Keratinocyte (primary cell): ENCODE measurements around the gene RNF13. TPM values are rescaled to one million over a fixed set of nuclear protein-coding genes. Genes with fewer than 3 reads are reported as not detected.
A peak's percentile ranks its signal among the peaks of the same experiment; 100 is the strongest.

Experiments used
- DNase-seq: peaks from one replicate; pipeline ENCODE4 v3.0.0-alpha.2; 2011; ENCODE audit warnings: low read depth, missing footprints, low spot score
- FAIRE-seq: peaks from 2 replicates; lab custom pipeline; 2011; peaks lifted over from hg19 to GRCh38; lab: Jason Lieb, UNC
- H2AFZ ChIP-seq: 2 replicates; pipeline ENCODE4 v1.6.0; 2012; ENCODE audit warnings: low read length, control low read depth, inconsistent platforms; ENCODE audit not compliant: control insufficient read depth
- H3K27ac ChIP-seq: 2 replicates; pipeline ENCODE4 v1.5.1; 2011; ENCODE audit warnings: low read length; ENCODE audit not compliant: control insufficient read depth, insufficient read depth
- H3K27me3 ChIP-seq: 3 replicates; pipeline ENCODE4 v1.6.0; 2011; ENCODE audit warnings: low read length; ENCODE audit not compliant: control insufficient read depth, insufficient read depth; ENCODE audit errors: extremely low read depth
- H3K36me3 ChIP-seq, 2 experiments: 2 replicates in 1 of 2; 3 replicates in 1 of 2; pipeline ENCODE4 v1.5.1; 2011; ENCODE audit warnings: low read length in 2 of 2, mild to moderate bottlenecking in 1 of 2; ENCODE audit not compliant: control insufficient read depth in 2 of 2, insufficient read depth in 2 of 2; ENCODE audit errors: extremely low read depth in 1 of 2
- H3K4me1 ChIP-seq: 3 replicates; pipeline ENCODE4 v1.5.1; 2011; ENCODE audit warnings: low read length; ENCODE audit not compliant: control insufficient read depth, insufficient read depth; ENCODE audit errors: extremely low read depth
- H3K4me2 ChIP-seq: 3 replicates; pipeline ENCODE4 v1.6.0; 2011; ENCODE audit warnings: low read depth, low read length; ENCODE audit not compliant: control insufficient read depth, insufficient read depth; ENCODE audit errors: extremely low read depth
- H3K4me3 ChIP-seq, 3 experiments: fragments of 200-600 bp in 1 of 3; sonication (generic) in 1 of 3; 2 replicates in 2 of 3; 3 replicates in 1 of 3; pipeline ENCODE4 v1.5.1; 2011 to 2016; ENCODE audit warnings: low read length in 3 of 3, mild to moderate bottlenecking in 3 of 3, control low read depth in 2 of 3, inconsistent platforms in 1 of 3, low read depth in 1 of 3, mixed read lengths in 1 of 3, mixed run types in 1 of 3, moderate library complexity in 1 of 3; ENCODE audit not compliant: control insufficient read depth in 2 of 3, insufficient read depth in 2 of 3; ENCODE audit errors: extremely low read depth in 1 of 3
- H3K79me2 ChIP-seq: 2 replicates; pipeline ENCODE4 v1.6.0; 2012; ENCODE audit warnings: low read length; ENCODE audit not compliant: control insufficient read depth, insufficient read depth
- H3K9ac ChIP-seq: 3 replicates; pipeline ENCODE4 v1.6.0; 2011; ENCODE audit warnings: low read length; ENCODE audit not compliant: control insufficient read depth, insufficient read depth; ENCODE audit errors: extremely low read depth
- H3K9me1 ChIP-seq: 3 replicates; pipeline ENCODE4 v1.6.0; 2011; ENCODE audit warnings: low read length; ENCODE audit not compliant: control insufficient read depth, insufficient read depth; ENCODE audit errors: extremely low read depth
- H3K9me3 ChIP-seq: 2 replicates; pipeline ENCODE4 v1.5.1; 2012; ENCODE audit warnings: low read depth, low read length; ENCODE audit not compliant: control insufficient read depth
- H4K20me1 ChIP-seq: 3 replicates; pipeline ENCODE4 v1.6.0; 2011; ENCODE audit warnings: low read length; ENCODE audit not compliant: control insufficient read depth, insufficient read depth; ENCODE audit errors: extremely low read depth
- EZH2 ChIP-seq: IDR thresholded peaks from one replicate; pipeline ENCODE4 v1.6.1; 2012; ENCODE audit warnings: inconsistent platforms, mild to moderate bottlenecking, low read length, moderate library complexity
- dilution Hi-C: fragments of 300-500 bp; cut with MboI; formaldehyde crosslinking; loops from one replicate; pipeline ENCODE4 v1.7.0; 2020; ENCODE audit warnings: low sequenced_read_pairs; ENCODE audit not compliant: extremely low pct_ligation_motif_present
- polyA plus RNA-seq, 5 experiments: library from polyadenylated mRNA; depleted of rRNA in 3 of 5; stranded (reverse) in 3 of 5; stranded (forward) in 1 of 5; unstranded in 1 of 5; fragments of >200 nt; gene quantifications; 1 replicate in 1 of 5; 2 replicates in 3 of 5; 3 replicates in 1 of 5; pipeline versions ENCODE4 v1.2.1 to v1.2.3, GENCODE V29; 2011 to 2012; ENCODE audit warnings: missing spikeins in 2 of 5, low read depth in 1 of 5, low replicate concordance in 1 of 5
- TF ChIP-seq, protein P1 (sequence below), 3 experiments: IDR thresholded peaks in 1 of 3; conservative IDR thresholded peaks in 1 of 3; optimal IDR thresholded peaks in 1 of 3; 2 replicates in 2 of 3; 3 replicates in 1 of 3; pipeline versions ENCODE3 to v1.5.1; 2011; ENCODE audit warnings: low read length in 3 of 3, mild to moderate bottlenecking in 3 of 3, moderate library complexity in 2 of 3, control low read depth in 1 of 3, inconsistent platforms in 1 of 3; ENCODE audit not compliant: insufficient read depth in 2 of 3; ENCODE audit errors: extremely low read depth in 1 of 3

The RNF13 gene
- polyA plus RNA-seq, 1 donor (not counting 4 experiments of a cell fraction or from before 2014, with no cell fraction given), result 57.4 TPM

GRCh38 chr3:149812165-149812605 is 830 bp upstream of the RNF13 start:
- dilution Hi-C loops, result no loop called here
- Histone ChIP-seq H3K9me3 (no peaks in the 10 kb centered on the region), H3K4me1 (peaks cover 45% of the 10 kb centered on the region), H3K4me3 (peak overlapping the region in 2 of 3 experiments; percentile 81 to 91), H3K9me1 (no peaks in the 10 kb centered on the region), H3K4me2 (peak overlapping the region; percentile 95), H3K27me3 (no peaks in the 10 kb centered on the region), H3K36me3 (no peaks in the 10 kb centered on the region), H3K27ac (peak overlapping the region; percentile 99), H3K79me2 (peaks cover 39% of the 10 kb centered on the region), H2AFZ (peak overlapping the region; percentile 93), H3K9ac (peak overlapping the region; percentile 99), H4K20me1 (no peaks in the 10 kb centered on the region)
- TF ChIP-seq, protein P1, sequence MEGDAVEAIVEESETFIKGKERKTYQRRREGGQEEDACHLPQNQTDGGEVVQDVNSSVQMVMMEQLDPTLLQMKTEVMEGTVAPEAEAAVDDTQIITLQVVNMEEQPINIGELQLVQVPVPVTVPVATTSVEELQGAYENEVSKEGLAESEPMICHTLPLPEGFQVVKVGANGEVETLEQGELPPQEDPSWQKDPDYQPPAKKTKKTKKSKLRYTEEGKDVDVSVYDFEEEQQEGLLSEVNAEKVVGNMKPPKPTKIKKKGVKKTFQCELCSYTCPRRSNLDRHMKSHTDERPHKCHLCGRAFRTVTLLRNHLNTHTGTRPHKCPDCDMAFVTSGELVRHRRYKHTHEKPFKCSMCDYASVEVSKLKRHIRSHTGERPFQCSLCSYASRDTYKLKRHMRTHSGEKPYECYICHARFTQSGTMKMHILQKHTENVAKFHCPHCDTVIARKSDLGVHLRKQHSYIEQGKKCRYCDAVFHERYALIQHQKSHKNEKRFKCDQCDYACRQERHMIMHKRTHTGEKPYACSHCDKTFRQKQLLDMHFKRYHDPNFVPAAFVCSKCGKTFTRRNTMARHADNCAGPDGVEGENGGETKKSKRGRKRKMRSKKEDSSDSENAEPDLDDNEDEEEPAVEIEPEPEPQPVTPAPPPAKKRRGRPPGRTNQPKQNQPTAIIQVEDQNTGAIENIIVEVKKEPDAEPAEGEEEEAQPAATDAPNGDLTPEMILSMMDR (optimal IDR thresholded peaks at IDR 0.05 in 1 of 3, IDR thresholded peaks at IDR 0.05 in 1 of 3, conservative IDR thresholded peaks at IDR 0.05 in 1 of 3; ENCODE audit: extremely low read depth in 1 of 3, insufficient read depth in 2 of 3, low read length in 3 of 3), result no peak
- no peak for TF ChIP-seq EZH2
- FAIRE-seq (no peak), DNase-seq (no peak)

DNA sequence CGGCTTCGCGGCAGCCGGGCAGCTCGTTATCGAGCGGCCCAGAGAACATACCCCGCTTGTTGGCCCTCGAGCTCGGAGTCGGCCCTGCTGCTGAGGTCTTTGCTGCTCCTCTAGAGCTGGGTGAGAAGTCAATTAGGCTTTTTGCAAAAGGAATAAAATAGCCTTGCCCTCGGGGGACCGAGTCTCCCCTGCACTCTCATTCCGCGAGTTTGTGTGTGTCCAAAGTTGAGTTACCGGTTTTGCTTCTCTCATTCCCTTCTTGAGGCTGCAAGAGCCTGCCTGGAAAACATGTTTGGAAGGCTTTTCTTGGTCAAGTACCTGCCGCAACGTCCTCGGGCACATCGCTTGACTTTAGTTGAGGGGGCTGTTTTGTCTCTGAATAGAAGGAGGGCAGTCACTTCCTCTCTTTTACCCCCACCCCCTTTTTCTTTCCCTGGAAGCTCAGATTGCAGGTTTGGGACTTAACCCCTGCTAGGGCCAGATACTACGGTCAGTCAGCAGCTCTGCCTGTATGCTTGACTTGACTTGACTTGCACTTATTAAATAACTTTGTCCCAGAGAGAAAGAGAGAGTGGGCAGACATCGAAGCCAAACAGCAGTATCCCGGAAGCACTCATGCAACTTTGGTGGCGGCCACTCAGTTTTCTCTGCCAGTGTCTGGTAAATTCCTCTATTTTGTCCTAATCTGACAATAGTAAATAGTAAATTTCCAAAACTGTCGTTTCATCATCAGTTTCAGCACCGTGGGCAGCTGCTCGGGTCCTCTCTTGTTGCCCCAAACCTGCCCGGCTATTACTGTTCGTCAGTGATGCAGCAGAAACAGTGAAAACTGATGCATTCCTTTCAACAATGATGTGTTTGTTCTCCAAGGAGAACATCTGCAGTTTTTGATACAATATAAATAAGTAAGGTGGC is 609 bp downstream of the RNF13 start:
- Histone ChIP-seq H3K4me1 (peaks cover 46% of the 10 kb centered on the region), H3K27me3 (no peaks in the 10 kb centered on the region), H3K9ac (peak overlapping the region; percentile 99), H2AFZ (peak overlapping the region; percentile 93), H3K36me3 (no peaks in the 10 kb centered on the region), H3K9me3 (no peaks in the 10 kb centered on the region), H4K20me1 (no peaks in the 10 kb centered on the region), H3K4me2 (peak overlapping the region; percentile 95), H3K4me3 (peak overlapping the region; percentile 56 to 91 (median 81)), H3K27ac (peak overlapping the region; percentile 99), H3K79me2 (peaks cover 54% of the 10 kb centered on the region), H3K9me1 (no peaks in the 10 kb centered on the region)
- DNase-seq (no peak), FAIRE-seq (no peak)
- TF ChIP-seq, protein P1 (optimal IDR thresholded peaks at IDR 0.05 in 1 of 3, IDR thresholded peaks at IDR 0.05 in 1 of 3, conservative IDR thresholded peaks at IDR 0.05 in 1 of 3; ENCODE audit: extremely low read depth in 1 of 3, insufficient read depth in 2 of 3, low read length in 3 of 3), result no peak
- no peak for TF ChIP-seq EZH2
- dilution Hi-C loops, result no loop called here
